Epithelial cell of proximal tubule (primary cell): Measurements from ENCODE around the gene BEND7. TPM values are rescaled to one million over a fixed set of nuclear protein-coding genes. Genes with fewer than 3 reads are reported as not detected.

Experiments
- DNase-seq: peaks from one replicate; pipeline ENCODE4 v3.0.0-alpha.2; 2011; ENCODE audit warnings: low read depth
- H3K4me3 ChIP-seq: 2 replicates; pipeline ENCODE4 v1.5.1; 2011; ENCODE audit warnings: low read depth, mild to moderate bottlenecking, low read length
- total RNA-seq: library from RNA; depleted of rRNA; stranded (reverse); fragments of >200 nt; gene quantifications from 2 replicates; pipeline ENCODE4 v1.2.3, GENCODE V29; 2015
- TF ChIP-seq, protein P1 (sequence below): conservative IDR thresholded peaks from 2 replicates; pipeline ENCODE4 v1.5.1; 2012; ENCODE audit warnings: low read depth, mild to moderate bottlenecking, low read length

Gene BEND7
- total RNA-seq, 1 donor from 2014 or later, result 41.4 TPM

DNA sequence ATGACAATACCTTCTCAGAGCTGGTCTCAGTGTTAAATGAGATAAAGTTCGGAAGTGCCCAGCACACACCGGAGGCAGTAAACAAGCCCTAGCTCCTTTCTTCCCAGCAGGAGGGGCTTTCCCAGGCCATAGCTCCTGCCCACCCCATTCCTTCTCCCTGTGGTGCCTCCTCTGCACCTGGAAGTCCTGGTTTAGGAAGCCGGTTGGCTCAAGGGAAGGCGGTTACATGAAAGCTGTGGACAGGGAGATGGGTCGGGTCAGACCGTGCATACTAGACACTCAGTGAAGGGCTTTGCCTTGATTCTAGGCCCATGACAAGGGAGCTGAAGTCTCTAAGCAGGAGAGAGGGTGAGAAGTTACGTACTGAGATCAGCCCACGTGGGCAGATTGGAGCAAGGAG lies 8.6 kb downstream of the BEND7 start:
- no peak overlapping the region for H3K4me3 ChIP-seq
- DNase-seq, result no peak
- TF ChIP-seq, protein P1, sequence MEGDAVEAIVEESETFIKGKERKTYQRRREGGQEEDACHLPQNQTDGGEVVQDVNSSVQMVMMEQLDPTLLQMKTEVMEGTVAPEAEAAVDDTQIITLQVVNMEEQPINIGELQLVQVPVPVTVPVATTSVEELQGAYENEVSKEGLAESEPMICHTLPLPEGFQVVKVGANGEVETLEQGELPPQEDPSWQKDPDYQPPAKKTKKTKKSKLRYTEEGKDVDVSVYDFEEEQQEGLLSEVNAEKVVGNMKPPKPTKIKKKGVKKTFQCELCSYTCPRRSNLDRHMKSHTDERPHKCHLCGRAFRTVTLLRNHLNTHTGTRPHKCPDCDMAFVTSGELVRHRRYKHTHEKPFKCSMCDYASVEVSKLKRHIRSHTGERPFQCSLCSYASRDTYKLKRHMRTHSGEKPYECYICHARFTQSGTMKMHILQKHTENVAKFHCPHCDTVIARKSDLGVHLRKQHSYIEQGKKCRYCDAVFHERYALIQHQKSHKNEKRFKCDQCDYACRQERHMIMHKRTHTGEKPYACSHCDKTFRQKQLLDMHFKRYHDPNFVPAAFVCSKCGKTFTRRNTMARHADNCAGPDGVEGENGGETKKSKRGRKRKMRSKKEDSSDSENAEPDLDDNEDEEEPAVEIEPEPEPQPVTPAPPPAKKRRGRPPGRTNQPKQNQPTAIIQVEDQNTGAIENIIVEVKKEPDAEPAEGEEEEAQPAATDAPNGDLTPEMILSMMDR, result no peak

DNA sequence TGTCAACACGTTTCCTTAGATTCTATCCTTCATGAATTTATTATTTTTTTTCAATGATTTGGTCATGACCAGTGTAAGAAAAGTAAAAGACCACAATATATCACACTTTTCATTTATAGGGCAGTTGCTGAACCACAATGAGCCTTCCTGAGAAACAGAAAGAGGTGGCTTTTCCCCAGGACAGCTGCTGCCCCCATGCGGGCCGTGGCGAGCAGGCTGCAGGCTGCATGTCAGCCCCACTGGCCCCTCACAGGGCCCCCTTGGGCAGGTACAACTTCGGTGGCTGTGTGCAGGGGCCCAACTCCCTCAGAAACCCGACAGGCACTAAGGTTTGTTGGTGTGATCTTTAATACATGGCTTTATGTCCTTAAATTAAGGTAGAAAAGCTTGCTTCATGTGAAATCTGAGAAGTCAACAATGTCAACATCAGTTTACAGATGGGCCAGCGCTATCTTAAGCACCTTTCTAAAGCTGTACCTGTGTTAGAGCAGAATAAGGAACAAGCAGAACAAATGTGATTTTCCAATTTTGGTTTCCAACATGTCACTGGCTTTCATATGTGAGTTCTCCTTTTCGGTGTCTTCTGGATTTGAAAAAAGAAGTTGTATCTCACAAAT lies 10.6 kb downstream of the BEND7 start:
- no peak overlapping the region for H3K4me3 ChIP-seq
- TF ChIP-seq, protein P1, result peak; percentile 29
- no peak for DNase-seq

DNA sequence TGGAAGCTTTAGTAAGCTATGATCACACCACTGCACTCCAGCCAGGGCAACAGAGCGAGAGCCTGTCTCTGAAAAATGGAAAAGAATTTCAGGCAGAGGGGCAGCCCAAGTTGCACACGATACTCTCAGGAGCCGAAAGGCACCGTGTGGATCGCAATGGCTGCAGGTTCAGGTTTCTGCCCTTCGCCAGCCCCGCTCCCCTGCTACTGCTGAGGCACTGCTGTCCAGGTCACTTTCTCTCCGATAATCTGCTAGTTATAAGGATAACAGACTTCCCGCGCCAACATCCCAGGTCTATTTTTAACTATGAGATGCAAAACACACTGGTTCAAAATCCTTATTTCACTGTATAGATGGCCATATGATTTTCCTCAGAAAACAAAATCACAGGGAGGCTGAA lies 11.1 kb downstream of the BEND7 start:
- DNase-seq, result no peak
- TF ChIP-seq, protein P1, result no peak
- no peak overlapping the region for H3K4me3 ChIP-seq

GRCh38 chr10:13516176-13516575 lies 12.6 kb downstream of the BEND7 start:
- DNase-seq, result no peak
- no peak overlapping the region for H3K4me3 ChIP-seq
- TF ChIP-seq, protein P1, result no peak

- no peak for DNase-seq
- H3K4me3 ChIP-seq, result no peak overlapping the region
- TF ChIP-seq, protein P1, result no peak
Measured at GRCh38 chr10:13515467-13515866, 13.3 kb downstream of the BEND7 start.

GRCh38 chr10:13514296-13514695 lies 14.5 kb downstream of the BEND7 start:
- TF ChIP-seq, protein P1, result no peak
- H3K4me3 ChIP-seq, result no peak overlapping the region
- DNase-seq, result no peak

DNA sequence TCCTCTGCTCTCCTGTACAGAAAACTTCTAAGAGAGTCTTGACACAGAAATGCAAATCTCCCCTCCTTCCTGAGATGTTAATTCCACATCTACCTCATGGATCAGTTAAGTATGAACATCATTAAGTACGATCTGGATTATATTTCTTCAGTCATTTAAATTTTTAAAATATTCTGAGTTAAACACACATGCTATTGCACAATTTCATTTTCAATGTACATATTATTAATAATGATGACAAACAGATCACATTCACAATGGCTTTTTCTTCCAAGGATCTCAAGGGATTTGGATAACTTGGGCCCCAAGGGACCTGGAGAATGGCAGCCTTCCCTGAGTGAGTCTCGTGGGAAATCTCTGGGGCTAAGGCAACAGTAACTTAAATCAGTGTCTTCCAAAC lies 16.2 kb downstream of the BEND7 start:
- TF ChIP-seq, protein P1, result no peak
- DNase-seq, result no peak
- H3K4me3 ChIP-seq, result no peak overlapping the region
